ENCODE measurements around the gene RUNDC3A. TPM values are rescaled to one million over a fixed set of nuclear protein-coding genes. Genes with fewer than 3 reads are reported as not detected.
A peak's percentile ranks its signal among the peaks of the same experiment; 100 is the strongest.
"Not testable (repeated sequence)": the region's sequence is repeated elsewhere in the genome, so short reads cannot be mapped to it uniquely, and the experiment has no call there.

Gene RUNDC3A
- total RNA-seq, 1 experiment from 2014 or later, result 0.36 TPM

GRCh38 chr17:44358066-44358465 lies 49.7 kb downstream of the RUNDC3A start:
- DNase-seq (ENCODE audit: low spot score), result no peak

GRCh38 chr17:44359006-44359405 lies 50.6 kb downstream of the RUNDC3A start:
- DNase-seq (ENCODE audit: low spot score), result no peak

GRCh38 chr17:44359458-44360143 lies 51.2 kb downstream of the RUNDC3A start:
- DNase-seq (ENCODE audit: low spot score), result no peak

GRCh38 chr17:44360144-44360533 lies 51.7 kb downstream of the RUNDC3A start:
- DNase-seq (ENCODE audit: low spot score), result no peak

DNA sequence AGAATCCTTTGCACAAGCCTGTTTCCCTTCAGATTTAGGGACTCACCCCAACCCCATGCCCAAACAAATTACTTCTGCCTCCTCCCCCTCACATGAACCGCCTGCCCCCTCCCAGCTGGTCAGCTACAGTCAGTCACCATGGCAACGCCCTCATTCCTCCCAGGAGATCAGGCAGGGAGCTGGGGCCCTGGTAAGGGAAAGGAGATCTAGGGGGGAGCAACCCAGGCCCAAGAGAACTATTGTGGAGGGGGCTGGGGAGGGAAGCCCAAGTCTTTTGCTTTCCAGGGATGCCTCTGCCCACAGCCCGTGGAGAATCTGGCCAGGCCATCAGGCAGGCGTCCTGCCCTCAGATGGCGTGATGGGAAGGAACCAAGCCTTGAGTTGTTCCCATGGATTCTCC lies 52.4 kb downstream of the RUNDC3A start:
- DNase-seq (ENCODE audit: low spot score), result no peak

DNA sequence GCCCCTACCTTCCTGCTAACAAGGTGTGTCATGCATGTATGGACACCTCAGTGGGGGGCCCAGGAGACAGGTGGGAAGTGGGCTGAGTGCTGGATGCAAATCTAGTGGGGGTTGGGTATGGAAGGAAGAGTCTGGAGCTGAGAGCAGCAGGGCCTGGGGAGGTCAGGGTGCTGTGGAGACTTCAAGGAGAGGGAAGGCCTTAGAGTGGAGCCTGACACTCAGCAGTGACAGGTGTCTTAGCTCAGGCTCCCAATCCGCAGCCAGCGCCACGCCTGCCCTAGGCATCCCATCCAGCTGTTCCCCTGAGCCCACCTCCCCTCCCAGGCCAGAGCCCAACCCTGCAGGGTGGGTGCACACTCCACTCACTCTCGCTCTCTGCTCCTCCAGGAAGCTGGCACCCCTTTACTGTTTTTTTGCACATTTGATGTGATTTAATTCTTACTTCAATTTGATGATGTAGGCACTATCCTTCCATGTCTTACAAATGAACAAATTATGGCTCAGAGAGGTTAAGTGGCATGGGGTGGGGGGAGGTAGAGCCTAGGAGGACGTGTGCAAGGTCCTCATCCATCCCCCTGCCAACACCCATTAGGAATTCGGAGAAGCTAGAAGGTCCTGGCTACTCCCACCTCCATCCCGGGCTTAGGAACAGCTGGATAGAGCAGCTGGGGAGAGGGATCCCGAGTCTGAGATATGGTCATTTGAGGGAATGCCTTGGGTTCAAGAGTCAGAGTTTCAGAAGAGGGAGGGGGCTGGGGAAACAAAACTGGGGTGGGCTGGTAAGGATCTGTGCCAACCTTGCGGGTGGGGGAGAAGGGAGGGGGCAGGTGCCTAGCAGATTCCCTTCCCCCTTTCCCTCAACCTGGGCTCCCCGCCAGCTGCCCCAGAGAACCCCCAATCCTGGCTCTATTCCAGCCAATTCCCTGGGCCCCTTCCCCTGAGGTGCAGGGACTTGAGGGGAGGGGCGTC lies 53.2 kb downstream of the RUNDC3A start:
- DNase-seq (ENCODE audit: low spot score), result no peak

DNA sequence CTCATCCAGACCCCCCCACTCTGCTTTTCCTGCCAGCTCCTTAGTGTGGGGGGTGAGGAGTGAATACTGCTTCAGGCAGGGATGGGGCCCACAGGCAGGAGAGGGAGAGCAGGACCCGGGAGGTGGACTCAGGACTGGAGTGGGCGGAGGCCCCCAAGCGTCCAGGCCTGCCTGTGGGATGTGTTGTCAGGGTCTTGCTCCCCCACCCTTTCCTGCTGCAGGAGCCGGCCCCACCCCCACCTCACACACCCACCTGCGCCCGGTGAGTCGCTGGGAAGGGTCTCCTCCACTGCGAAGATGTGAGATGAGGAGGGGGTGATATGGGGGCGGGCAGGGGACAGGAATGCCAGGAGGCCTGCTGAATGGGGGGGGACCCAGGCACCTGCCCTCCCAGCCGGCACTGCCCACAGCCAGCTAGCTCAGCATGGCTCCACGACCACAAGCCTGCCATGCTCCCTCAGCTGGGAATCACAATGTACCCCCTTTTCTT lies 54.1 kb downstream of the RUNDC3A start:
- DNase-seq (ENCODE audit: low spot score), result no peak

DNA sequence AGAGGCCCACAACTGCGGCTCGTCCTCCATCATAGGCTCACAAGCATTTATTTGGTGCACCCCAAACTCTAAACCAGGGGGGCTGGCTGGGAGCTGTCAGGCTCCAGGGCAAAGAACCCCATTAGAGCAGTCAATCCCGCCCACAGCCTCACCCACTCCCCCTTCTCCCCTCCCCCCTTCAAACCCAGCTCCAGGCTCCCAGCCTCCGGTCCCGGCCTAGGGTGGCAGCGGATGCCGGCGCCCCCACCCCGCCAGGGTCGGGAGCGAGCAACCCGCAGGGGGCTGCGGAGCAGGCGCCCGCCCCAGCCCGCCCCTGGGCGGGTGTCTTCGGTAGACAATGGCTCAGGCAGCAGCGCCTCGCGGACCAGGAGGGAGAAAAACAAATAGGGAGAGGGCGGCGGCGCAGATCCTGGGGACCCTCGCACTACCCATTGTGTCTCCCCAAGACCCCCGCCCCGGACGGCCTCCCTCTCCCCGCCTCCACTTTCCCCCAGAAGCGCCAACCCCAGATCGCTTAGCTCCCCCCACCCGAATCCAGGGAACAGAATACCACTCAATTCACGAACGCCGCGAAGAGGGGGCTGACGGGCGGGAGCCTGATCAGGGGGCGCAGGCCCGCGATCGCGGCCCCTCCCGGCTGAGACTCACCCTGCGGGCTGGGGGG lies 54.7 kb downstream of the RUNDC3A start:
- DNase-seq (ENCODE audit: low spot score), result no peak

DNA sequence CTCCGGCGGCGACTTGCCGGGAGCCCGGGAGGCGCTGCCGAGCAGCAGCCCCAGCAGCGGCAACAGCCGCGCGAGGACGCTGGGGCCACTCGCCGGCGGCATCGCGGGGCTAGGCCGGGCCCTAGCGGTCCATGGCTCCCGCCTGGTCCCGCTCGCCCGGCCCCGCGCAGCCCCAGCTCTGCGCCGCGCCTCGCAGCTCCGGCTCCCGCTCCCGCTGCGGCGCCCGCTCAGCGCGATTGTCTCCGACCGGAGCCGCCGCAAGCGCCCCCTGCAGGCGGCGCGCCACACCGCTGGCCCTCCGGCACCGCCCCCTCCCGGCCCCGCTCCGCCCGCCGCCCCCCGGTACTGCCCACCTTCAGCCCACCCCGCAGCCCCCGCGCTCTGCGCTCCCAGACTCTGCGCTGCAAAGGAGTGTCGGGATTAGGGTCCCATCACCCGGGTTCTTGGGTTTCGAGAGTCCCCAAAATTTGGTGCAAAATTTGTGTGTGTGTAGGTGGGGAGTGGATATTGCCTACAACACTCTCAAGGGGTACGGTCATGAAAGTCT lies 55.3 kb downstream of the RUNDC3A start, which contains the start of gene FAM171A2:
Gene FAM171A2 (minus strand): TSS at position 241 of the 547 bp plus-strand sequence. CDS start 139 bp downstream, at position 102.
- DNase-seq (ENCODE audit: low spot score), result peak; percentile 43

DNA sequence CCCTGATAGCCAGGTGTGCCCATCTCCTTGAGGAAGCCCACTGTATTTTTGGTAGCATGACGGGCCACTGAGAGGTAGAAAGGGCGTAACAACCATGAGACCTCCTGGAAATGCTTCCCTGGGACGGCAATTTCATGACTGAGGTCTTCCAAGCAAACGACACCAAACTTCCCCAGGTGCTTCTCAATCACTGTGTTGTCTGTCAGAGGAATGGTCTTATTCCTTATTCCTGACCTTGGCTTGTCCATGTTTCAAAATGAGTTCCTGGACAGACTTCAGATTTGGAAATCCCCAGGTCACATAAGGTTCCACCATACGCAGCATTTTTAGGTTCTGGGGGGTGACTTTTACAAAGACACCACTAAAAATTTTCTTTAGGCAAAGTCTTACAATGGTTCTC lies 56.6 kb downstream of the RUNDC3A start:
- not testable (repeated sequence) for DNase-seq (ENCODE audit: low spot score)

DNA sequence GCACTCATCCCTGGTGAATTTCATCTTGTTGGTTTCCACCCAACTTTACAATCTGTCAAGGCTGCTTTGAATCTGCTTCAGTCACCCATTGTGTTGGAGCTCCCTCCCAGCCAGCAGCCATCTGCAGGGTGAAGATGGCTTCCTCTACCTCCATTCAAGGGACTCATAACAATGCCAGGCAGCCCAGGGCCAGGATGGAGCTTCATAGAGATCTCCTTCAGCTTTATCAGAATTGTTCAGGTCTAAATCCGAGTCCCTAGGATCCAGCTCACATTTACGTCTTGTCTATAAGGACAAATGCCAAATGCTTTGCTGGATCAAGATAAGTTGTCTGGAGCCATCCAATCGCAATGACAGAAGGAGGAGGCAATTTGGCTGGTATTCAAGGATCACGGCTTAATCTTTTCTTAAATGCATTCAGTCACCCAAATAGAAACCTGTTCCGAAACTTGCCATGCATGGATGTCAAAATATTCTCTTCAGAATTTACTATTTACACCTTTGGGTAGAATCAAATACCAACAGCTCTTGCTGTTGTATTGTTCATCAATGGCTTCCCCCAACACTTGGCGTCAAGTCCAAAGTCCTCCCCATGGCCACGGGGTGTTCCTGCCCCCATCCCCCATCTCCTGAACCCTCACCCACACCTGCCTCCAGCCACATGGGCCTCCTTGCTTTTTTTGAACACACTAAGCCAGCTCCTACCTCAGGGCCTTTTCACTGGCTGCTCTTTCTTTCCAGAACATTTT lies 59.0 kb downstream of the RUNDC3A start:
- no peak for DNase-seq (ENCODE audit: low spot score)

Small RNA genes within 50 kb of the gene (small RNA-seq; reads per million reads assigned to genes)
- gene RF00012, result 1.4 reads per million, percentile 50 among the genes with 10 or more reads in this experiment
- not detected for gene RN7SL507P
- gene RNU6-453P, result not detected

Other genes starting within 250 kb of the RUNDC3A start
- 38.9 and 50.0 TPM in 2 replicates for gene LSM12, start 241.9 kb upstream of the RUNDC3A start, total RNA-seq (2014; rRNA removed; shearing (Covaris generic))
- gene G6PC3, start 237.9 kb upstream of the RUNDC3A start, total RNA-seq (2014; rRNA removed; shearing (Covaris generic)), result 64.6 and 74.2 TPM in 2 replicates
- gene HDAC5, start 185.0 kb upstream of the RUNDC3A start, total RNA-seq (2014; rRNA removed; shearing (Covaris generic)), result 54.8 and 56.3 TPM in 2 replicates
- gene HROB, start 166.7 kb upstream of the RUNDC3A start, total RNA-seq (2014; rRNA removed; shearing (Covaris generic)), result 5.8 and 7.8 TPM in 2 replicates
- 0.03 TPM in 1 of 2 replicates, not detected in the other for gene ASB16, start 137.9 kb upstream of the RUNDC3A start, total RNA-seq (2014; rRNA removed; shearing (Covaris generic))
- 41.9 and 45.4 TPM in 2 replicates for gene TMUB2, start 121.6 kb upstream of the RUNDC3A start, total RNA-seq (2014; rRNA removed; shearing (Covaris generic))
- gene ATXN7L3, start 108.7 kb upstream of the RUNDC3A start, total RNA-seq (2014; rRNA removed; shearing (Covaris generic)), result 70.5 and 82.7 TPM in 2 replicates
- gene UBTF, start 88.9 kb upstream of the RUNDC3A start, total RNA-seq (2014; rRNA removed; shearing (Covaris generic)), result 61.8 and 65.2 TPM in 2 replicates
- gene SLC4A1, start 40.5 kb upstream of the RUNDC3A start, total RNA-seq (2014; rRNA removed; shearing (Covaris generic)), result not detected in 2 replicates
- gene SLC25A39, start 16.2 kb downstream of the RUNDC3A start, total RNA-seq (2014; rRNA removed; shearing (Covaris generic)), result 387 and 399 TPM in 2 replicates
- 637 and 715 TPM in 2 replicates for gene GRN, start 36.7 kb downstream of the RUNDC3A start, total RNA-seq (2014; rRNA removed; shearing (Covaris generic))
- 2.1 and 3.0 TPM in 2 replicates for gene FAM171A2, start 55.3 kb downstream of the RUNDC3A start, total RNA-seq (2014; rRNA removed; shearing (Covaris generic))
- gene ITGA2B, start 81.0 kb downstream of the RUNDC3A start, total RNA-seq (2014; rRNA removed; shearing (Covaris generic)), result 0.05 TPM in 1 of 2 replicates, not detected in the other
- 13.1 and 13.9 TPM in 2 replicates for gene GPATCH8, start 194.8 kb downstream of the RUNDC3A start, total RNA-seq (2014; rRNA removed; shearing (Covaris generic))
- 0.47 and 1.0 TPM in 2 replicates for gene FZD2, start 248.9 kb downstream of the RUNDC3A start, total RNA-seq (2014; rRNA removed; shearing (Covaris generic))